Activated gamma-delta T cell treated with Interleukin-2 at 50 U/mL for 16 hours (primary cell): ENCODE data around the gene TUBGCP5.
"Not testable (repeated sequence)": the region's sequence is repeated elsewhere in the genome, so short reads cannot be mapped to it uniquely, and the experiment has no call there.

Experiments used
- DNase-seq: peaks from one replicate; pipeline ENCODE4 v3.0.0-alpha.2; 2020

TUBGCP5 gene

DNA sequence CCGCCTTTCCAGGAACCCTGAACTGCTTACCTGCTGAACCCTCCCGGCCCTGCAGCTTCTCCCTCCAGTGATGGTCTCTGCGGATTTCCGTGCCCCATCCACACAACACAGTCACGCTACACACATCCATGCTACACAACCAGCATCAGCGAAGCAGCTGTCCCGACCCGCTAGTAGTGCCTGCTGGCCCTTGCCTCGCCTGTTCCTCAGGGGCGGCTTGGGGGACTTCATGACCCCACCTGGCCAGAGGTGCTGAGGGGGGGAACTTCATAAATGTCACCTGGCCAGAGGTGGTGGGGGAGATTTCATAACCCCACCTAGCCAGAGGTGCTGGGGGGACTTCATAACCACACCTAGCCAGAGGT, 530 bp upstream of the TUBGCP5 start:
- DNase-seq, result no peak

DNA sequence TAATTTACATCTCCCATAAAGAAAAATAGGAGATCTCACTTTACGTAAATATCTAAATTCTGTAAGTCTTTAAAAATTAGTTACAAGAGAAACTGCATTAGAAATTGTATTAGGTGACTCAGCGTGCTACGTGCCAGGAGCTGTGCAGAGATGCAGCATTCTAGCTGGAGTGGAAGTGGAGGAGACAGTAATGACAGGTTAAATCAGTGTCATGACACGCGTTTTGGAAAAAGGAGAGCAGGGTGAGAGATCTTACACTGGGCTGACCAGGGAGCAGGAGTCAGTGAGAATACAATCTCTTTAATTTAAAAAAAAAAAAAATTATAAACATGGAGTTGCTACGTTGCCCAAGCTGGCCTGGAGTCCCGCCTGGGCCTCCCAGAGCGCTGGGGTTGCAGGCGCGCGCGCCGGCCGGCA, 635 bp downstream of the TUBGCP5 start:
- no peak for DNase-seq

- peak; percentile 51 for DNase-seq
These were observed 3.3 kb downstream of the TUBGCP5 start for GRCh38 chr15:23035964-23036566.

- DNase-seq, result no peak
These were observed 5.4 kb downstream of the TUBGCP5 start for GRCh38 chr15:23033979-23034378.

DNA sequence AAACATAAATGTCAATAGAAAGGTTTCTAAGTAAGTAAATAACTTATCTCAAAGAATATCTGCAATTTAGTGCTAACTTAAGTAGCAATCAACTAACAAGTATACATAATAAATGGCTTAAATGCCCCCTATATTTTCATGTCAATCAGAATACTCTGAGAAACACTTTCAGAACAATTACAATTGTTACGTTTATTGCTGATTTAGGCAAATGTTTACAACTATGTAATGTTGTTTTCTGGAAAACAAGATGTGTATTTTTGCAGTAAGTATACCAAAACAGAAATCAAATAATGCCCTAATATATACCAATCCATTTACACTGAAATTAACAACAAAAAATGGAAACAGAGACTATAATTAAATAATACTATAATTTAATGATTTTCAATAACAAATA, 13.2 kb downstream of the TUBGCP5 start:
- no peak for DNase-seq

GRCh38 chr15:23022156-23022555, 17.2 kb downstream of the TUBGCP5 start:
- DNase-seq, result no peak

- DNase-seq, result no peak
These were observed 24.9 kb downstream of the TUBGCP5 start for GRCh38 chr15:23014394-23015000.

GRCh38 chr15:23013681-23014080, 25.7 kb downstream of the TUBGCP5 start:
- DNase-seq, result no peak

GRCh38 chr15:23012616-23013015, 26.8 kb downstream of the TUBGCP5 start:
- DNase-seq, result not testable (repeated sequence)

- DNase-seq, result no peak
These were observed 35.6 kb downstream of the TUBGCP5 start for GRCh38 chr15:23003736-23004135.

- no peak for DNase-seq
These were observed 36.4 kb downstream of the TUBGCP5 start for GRCh38 chr15:23002920-23003319.

GRCh38 chr15:22995795-22996194, 43.6 kb downstream of the TUBGCP5 start:
- no peak for DNase-seq

DNA sequence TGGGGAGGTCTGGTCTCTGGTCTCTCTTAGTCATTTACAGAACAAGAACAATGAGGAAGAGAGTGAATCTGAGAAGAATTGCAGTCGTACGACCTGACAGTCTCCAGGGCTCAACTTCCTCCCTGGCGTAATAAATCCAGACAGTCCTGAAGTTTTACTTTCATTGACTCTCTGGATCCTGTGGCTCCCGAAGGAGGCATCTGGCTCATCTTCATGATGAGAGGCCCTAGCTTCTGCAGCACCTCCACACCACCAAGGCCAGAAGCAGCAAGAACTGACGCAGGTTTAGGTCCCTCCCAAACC, 47.4 kb downstream of the TUBGCP5 start:
- no peak for DNase-seq

DNA sequence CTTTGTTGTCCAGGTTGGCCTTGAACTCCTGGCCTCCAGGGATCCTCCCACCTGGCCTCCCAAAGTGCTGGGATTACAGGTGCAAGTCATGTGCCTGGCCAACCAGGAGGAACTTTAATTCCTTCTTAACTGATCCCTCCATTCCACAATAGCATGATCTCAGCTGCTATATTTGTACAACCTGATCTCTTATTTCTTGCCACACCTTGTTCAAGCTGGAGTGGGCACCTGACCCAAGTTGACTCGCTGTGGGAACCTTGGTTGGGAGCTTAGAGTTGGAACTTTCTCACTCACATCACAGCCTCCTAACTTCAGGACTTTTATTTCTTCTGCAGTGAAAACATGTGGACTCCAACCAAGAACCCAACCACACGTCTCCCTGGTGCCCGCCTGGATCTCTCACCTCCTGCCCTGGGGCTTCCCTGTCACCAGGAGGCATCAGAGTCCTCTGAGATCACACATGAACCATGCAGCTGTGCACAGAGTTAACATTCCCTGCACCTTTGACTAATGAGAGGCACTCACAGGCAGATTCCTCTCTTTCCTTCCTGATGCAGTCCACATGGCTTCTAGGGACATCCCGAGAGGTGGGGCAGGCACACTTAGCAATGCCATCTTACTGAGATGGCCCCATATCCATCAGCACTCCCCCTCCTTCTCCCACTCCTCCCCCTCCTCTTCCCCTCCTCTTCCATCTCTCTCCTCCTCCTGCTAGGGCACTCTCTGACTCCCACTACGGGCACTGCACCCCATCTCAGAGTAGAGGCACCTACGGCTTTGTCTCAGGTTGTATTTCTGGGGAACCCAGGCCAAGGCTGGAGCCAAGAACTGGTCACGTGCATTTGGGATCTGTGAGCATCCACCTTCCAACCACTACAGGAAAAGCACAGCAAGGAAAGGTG, 49.5 kb downstream of the TUBGCP5 start:
- DNase-seq, result no peak

- no peak for DNase-seq
These were observed 50.6 kb downstream of the TUBGCP5 start for GRCh38 chr15:22988811-22989210.

DNA sequence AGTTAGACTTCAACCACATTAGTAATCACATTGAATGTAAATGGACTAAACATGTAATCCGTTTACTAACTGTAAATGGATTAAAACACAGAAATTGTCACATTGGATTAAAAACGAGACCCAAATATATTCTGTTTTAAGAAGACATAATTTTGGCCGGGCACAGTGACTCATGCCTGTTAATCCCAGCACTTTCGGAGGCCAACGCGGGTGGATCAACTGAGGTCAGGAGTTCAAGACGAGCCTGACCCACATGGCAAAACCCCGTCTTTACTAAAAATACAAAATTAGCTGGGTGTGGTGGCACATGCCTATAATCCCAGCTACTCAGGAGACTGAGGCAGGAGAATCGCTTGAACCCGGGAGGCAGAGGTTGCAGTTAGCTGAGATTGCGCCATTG, 57.4 kb downstream of the TUBGCP5 start:
- not testable (repeated sequence) for DNase-seq

DNA sequence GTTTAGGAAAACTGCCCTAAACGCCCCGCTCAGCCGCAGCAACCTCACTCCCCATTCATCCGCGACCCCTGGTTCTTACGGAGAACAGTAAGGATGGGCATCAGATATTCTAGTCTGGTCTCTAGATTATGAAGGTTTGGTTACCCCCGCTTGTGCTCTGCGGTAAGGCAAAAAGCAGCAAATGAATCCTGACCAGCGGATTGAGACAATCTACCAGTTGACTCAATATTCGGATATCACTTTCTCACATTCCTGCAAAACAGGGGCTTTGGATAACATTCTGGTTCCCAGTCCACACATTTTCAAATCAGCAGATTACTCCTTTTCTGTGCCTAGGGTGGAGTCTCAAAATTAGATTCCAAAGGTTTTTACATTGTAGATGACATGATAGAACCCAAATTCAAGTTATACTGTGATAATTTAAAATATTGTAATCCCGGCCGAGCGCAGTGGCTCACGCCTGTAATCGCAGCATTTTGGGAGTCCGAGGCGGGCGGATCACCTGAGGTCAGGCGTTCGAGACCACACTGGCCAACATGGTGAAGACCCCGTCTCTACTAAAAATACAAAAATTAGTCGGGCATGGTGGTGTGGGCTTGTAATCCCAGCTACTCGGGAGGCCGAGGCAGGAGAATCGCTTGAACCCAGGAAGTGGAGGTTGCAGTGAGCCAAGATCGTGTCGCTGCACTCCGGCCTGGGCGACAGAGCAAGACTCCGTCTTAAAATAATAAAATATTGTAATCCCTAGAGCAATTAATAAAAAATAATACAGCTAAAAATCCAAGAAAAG, 58.1 kb downstream of the TUBGCP5 start:
- no peak for DNase-seq

DNA sequence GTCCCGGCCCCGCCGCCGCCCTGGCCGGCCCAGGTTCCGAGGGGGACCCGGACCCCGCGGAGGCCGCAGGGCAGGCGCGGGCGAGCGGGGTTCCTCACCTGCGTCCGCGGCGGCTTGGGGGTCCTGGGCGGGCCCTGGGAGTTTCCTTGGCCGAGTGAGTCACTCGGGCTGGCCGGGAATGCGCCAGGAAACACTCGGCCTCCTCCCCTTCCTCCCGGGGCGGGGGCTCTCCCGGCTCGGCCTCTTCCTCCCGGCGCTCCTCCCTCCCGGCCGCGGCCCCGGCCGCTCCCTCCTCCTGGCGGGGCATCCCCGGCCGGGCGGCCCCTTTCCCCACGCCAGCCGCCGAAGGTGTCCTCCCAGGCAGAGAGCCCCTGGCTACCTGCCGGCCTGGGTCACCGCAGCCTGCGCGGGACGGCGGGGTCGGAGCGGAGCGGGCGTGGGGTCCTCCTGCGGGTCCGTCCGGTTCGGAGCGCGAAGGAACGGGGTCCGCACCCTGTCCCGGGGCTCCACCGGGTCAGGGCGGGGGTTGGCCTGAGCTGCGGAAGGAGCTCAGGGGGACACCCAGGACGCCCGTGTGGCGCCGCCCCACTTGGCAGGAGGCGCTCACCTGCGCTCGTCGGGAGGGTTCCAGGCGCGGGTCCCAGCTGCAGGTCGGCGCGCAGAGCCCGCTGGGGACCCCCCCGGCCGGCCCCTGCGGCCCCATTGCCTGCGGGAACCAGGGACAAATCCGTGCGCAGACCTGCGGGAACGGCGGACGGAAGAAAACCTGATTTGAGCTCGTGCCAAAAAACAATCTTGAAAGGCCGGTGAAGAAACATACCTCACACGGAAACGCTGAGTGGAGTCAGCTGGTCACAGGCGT, 58.9 kb downstream of the TUBGCP5 start, which contains the start of gene CYFIP1:
CYFIP1 (minus strand) TSS at position 180 of the 862 bp plus-strand sequence. CDS start 33,083 bp downstream, outside the sequence.
- DNase-seq, result no peak

- no peak for DNase-seq
These were observed 59.9 kb downstream of the TUBGCP5 start for GRCh38 chr15:22979238-22980188.

DNA sequence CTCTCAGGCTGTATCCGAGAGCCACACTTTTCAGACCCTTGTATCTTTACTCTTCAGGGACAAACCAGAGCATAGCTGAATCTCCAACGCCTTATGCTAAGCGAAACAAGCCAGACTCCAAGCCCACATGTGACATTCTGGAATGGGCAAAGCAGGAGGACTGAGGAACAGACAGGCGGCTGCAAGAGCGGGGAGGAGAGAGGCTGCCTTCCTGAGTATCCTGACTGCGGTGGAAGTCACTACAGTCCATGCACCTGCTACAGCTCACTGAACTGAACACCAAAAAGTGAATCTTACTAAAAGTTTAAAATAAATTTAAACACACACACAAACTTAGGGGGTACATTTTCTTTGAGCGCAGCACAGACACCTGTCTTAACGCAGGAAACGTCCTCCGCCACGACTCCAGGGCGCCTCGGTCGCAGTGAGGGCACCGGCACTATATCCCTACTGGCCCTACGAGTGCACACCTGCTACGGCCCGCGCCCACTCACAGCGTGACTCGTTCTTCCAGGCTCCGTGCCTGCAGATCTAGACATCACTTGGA, 60.6 kb downstream of the TUBGCP5 start:
- no peak for DNase-seq

DNA sequence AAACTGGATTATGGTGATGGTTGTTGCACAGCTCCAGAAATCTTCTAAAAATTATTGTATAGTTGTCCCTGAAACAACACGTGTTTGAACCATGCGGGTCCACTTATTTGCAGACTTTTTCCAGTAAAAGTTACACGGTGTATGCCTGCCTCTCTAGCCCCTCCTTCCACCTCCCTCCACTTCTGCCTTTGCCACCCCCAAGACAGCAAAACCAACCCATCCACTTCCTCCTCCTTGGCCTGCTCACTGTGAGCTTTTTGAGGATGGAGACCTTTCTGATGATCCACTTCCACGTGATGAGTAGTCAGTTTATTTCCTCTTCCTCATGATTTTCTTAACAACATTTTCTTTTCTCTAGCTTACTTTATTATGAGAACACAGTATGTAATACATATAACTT, 64.6 kb downstream of the TUBGCP5 start:
- no peak for DNase-seq
